ENCODE measurements around the gene CES2.

- TF ChIP-seq CTCF (IDR thresholded peaks at IDR 0.05; ENCODE audit: insufficient read depth, low read length, poor library complexity, severe bottlenecking) (no peak), EZH2phosphoT487 (conservative IDR thresholded peaks at IDR 0.05; ENCODE audit: low read length) (no peak)
Measured at GRCh38 chr16:66926171-66926947, 9.0 kb upstream of the CES2 start.
